Chondrocyte (in vitro differentiated cells): ENCODE data around the gene OR51I1. TPM values are rescaled to one million over a fixed set of nuclear protein-coding genes. Genes with fewer than 3 reads are reported as not detected.
A peak's percentile ranks its signal among the peaks of the same experiment; 100 is the strongest.

Experiments
- DNase-seq: peaks from one replicate; pipeline ENCODE4 v3.0.0; 2021; ENCODE audit warnings: mixed read lengths, low spot score
- H3K27ac Mint-ChIP-seq: one replicate; pipeline ENCODE4 v1.8.0; 2021; ENCODE audit warnings: mild to moderate bottlenecking, moderate library complexity, mixed read lengths; ENCODE audit not compliant: unreplicated experiment
- H3K27me3 Mint-ChIP-seq: 2 replicates; pipeline ENCODE4 v1.8.0; 2021; ENCODE audit warnings: low read depth, mixed read lengths
- H3K36me3 Mint-ChIP-seq: 2 replicates; pipeline ENCODE4 v1.8.0; 2021; ENCODE audit warnings: low read depth, mixed read lengths
- H3K4me1 Mint-ChIP-seq: 2 replicates; pipeline ENCODE4 v1.8.0; 2021; ENCODE audit warnings: low read depth, mild to moderate bottlenecking, mixed read lengths
- H3K4me3 Mint-ChIP-seq: one replicate; pipeline ENCODE4 v1.8.0; 2021; ENCODE audit warnings: mild to moderate bottlenecking, moderate library complexity, mixed read lengths; ENCODE audit not compliant: unreplicated experiment
- H3K9me3 Mint-ChIP-seq: 2 replicates; pipeline ENCODE4 v1.8.0; 2021; ENCODE audit warnings: low read depth, mixed read lengths
- total RNA-seq: library from RNA; stranded (reverse); gene quantifications from 3 replicates; pipeline ENCODE4 v1.2.1, GENCODE V29; 2021
- TF ChIP-seq, protein P1 (sequence below): fragments of 200-600 bp; sonication (generic); IDR thresholded peaks from 2 replicates; pipeline ENCODE4 v1.5.0; 2021; ENCODE audit warnings: antibody characterized with exemption, mild to moderate bottlenecking, moderate library complexity

Gene OR51I1
- total RNA-seq, 1 donor from 2014 or later: not detected

DNA sequence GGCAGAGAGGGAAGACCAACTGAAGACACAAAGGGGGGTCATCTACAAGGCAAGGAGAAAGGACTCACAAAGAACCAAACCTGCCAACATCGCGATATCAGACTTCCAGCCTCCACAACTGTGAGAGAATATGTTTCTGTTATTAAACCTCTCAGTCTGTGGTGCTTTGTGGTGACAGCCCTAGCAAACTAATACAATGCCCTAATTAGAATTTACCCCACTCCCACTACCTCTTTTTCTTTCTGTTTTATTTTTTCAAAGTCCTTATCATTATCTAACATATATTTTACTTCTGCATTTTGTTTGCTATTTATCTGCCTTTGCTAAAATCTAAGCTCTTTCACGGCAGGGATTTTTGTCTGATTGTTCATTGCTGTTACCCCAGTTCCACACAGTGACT, 44.7 kb upstream of the OR51I1 start:
- no peak for DNase-seq
- Mint-ChIP-seq H3K4me1 (no peaks in the 10 kb centered on the region), H3K9me3 (no peaks in the 10 kb centered on the region), H3K4me3 (no peak overlapping the region), H3K27me3 (peaks cover 16% of the 10 kb centered on the region), H3K27ac (no peak overlapping the region), H3K36me3 (no peaks in the 10 kb centered on the region)
- TF ChIP-seq, protein P1, sequence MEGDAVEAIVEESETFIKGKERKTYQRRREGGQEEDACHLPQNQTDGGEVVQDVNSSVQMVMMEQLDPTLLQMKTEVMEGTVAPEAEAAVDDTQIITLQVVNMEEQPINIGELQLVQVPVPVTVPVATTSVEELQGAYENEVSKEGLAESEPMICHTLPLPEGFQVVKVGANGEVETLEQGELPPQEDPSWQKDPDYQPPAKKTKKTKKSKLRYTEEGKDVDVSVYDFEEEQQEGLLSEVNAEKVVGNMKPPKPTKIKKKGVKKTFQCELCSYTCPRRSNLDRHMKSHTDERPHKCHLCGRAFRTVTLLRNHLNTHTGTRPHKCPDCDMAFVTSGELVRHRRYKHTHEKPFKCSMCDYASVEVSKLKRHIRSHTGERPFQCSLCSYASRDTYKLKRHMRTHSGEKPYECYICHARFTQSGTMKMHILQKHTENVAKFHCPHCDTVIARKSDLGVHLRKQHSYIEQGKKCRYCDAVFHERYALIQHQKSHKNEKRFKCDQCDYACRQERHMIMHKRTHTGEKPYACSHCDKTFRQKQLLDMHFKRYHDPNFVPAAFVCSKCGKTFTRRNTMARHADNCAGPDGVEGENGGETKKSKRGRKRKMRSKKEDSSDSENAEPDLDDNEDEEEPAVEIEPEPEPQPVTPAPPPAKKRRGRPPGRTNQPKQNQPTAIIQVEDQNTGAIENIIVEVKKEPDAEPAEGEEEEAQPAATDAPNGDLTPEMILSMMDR: no peak

DNA sequence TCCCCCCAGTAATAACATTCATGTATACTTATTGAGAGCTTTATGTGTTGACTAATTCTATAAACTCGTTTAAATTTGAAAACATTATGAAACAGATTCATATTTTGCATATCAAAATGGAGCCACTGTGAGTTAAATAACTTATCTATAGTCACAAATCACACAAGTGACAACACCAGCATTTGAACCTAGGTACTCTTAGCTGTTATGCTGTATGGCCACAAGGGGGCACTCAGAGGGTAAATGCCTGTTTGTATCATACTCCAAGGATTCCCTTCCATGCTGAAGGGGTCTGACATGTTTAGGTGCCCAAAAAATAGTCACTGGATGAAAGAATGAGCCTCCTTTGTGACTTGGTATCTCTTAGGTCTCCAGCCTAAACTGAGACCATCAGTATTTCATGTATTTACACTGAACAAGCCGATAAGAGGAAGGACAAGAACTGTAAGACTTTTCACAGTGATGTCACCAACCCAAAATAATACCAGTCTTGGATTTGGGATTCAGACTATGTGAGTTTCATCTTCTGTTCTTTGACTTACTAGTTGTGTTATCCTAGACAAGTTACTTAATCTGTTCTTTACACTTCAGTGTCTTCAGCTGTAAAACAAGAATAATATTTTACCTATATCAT, 35.0 kb upstream of the OR51I1 start:
- Mint-ChIP-seq H3K4me1 (no peaks in the 10 kb centered on the region), H3K9me3 (no peaks in the 10 kb centered on the region), H3K4me3 (no peak overlapping the region), H3K27me3 (peaks cover 28% of the 10 kb centered on the region), H3K27ac (no peak overlapping the region), H3K36me3 (no peaks in the 10 kb centered on the region)
- DNase-seq: no peak
- TF ChIP-seq, protein P1: peak; percentile 94

DNA sequence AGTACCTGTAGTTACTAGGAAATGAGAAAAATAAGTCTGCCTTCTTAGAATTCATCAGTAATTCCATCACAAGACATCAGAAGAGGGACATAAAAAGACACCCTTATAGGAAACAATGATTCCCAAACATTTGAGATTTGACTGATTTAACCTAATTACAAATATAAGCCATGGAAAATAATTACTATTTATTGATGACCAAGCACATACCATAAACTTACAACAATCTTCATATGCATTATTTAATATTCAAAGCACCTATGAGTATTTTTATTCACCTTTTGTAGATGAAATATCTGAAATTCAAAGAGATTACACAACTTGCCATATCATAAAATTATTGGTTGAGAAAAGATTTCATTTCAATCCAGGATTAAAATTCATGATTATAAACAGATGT, 32.6 kb upstream of the OR51I1 start:
- no peak for DNase-seq
- H3K27ac Mint-ChIP-seq: no peak overlapping the region
- H3K9me3 Mint-ChIP-seq: no peaks in the 10 kb centered on the region
- H3K4me3 Mint-ChIP-seq: no peak overlapping the region
- TF ChIP-seq, protein P1: no peak
- H3K4me1 Mint-ChIP-seq: no peaks in the 10 kb centered on the region
- H3K36me3 Mint-ChIP-seq: no peaks in the 10 kb centered on the region
- peaks cover 34% of the 10 kb centered on the region for H3K27me3 Mint-ChIP-seq

DNA sequence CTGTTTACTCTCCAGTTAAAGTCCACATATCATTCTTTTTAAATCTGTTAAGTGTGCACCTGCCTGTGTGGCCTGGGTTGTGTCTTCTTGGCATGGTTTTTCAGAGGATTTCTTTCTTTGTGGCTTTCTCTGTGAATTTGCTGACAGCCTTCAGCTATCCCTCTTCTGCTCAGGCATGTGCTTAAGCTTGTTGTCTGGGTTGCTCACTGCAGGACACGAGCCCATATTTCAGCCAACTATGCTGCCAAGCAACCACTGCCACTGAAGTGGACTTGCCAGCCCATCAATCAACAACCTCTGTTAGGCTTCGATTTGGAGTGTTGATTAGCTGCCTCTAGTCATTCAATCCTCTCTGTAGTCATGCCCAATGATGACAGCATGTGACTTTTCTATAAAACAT, 26.2 kb upstream of the OR51I1 start:
- Mint-ChIP-seq H3K9me3 (no peaks in the 10 kb centered on the region), H3K4me3 (no peak overlapping the region), H3K4me1 (no peaks in the 10 kb centered on the region), H3K27ac (no peak overlapping the region), H3K36me3 (no peaks in the 10 kb centered on the region), H3K27me3 (peaks cover 18% of the 10 kb centered on the region)
- no peak for DNase-seq
- TF ChIP-seq, protein P1: no peak

DNA sequence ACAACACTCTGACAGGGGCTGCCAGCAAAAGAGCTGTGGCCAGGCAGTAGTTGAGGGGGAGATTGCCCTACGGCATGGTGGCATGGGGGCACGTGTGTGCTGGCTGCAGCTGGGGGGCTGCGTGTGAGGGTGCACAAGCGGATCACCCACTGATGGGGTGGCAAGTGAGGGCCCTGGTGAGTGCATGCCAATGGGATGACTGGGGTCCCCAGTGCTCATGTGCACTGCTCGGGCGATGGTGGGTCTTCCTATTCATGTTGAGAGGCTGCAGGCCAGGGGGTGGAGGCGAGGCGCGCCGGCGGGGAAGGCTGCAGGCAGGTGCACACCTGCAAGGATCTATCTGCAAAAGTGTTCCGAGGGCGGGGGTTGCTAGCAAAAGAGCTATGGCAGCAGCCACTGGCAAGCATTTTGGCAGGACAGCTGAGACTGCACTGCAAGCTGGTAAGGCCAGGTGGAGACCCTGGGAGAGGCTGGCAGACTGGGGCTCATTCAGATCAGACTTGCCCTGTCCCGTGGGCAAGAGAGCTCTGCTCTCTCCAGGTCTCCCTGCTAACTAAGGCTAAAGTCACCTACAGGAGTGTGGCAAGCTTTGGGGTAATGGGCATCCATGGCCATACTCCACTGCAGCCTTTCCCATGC, 19.8 kb upstream of the OR51I1 start:
- no peaks in the 10 kb centered on the region for H3K36me3 Mint-ChIP-seq
- no peak for DNase-seq
- TF ChIP-seq, protein P1: no peak
- H3K27ac Mint-ChIP-seq: no peak overlapping the region
- H3K4me3 Mint-ChIP-seq: no peak overlapping the region
- no peaks in the 10 kb centered on the region for H3K4me1 Mint-ChIP-seq
- peaks cover 8% of the 10 kb centered on the region for H3K9me3 Mint-ChIP-seq
- peaks cover 10% of the 10 kb centered on the region for H3K27me3 Mint-ChIP-seq
